Fibroblast of lung (primary cell): ENCODE measurements around the gene LRRK1. TPM values are rescaled to one million over a fixed set of nuclear protein-coding genes. Genes with fewer than 3 reads are reported as not detected.

Experiments used
- DNase-seq, 2 donors: peaks; one replicate each; pipeline versions ENCODE4 v3.0.0 to v3.0.0-alpha.2; 2010; ENCODE audit warnings: low read depth in 2 of 2
- H2AFZ ChIP-seq: 2 replicates; pipeline ENCODE4 v1.5.1; 2012; ENCODE audit warnings: low read length, control low read depth, inconsistent platforms
- H3K27ac ChIP-seq: 2 replicates; pipeline ENCODE4 v1.5.1; 2011; ENCODE audit warnings: low read length, control low read depth; ENCODE audit not compliant: insufficient read depth
- H3K27me3 ChIP-seq: 2 replicates; pipeline ENCODE4 v1.5.1; 2011; ENCODE audit warnings: mild to moderate bottlenecking, low read length; ENCODE audit not compliant: control insufficient read depth, insufficient read depth
- H3K36me3 ChIP-seq: 2 replicates; pipeline ENCODE4 v1.5.1; 2011; ENCODE audit warnings: low read length; ENCODE audit not compliant: control insufficient read depth, insufficient read depth
- H3K4me1 ChIP-seq: 2 replicates; pipeline ENCODE4 v1.5.1; 2011; ENCODE audit warnings: low read length; ENCODE audit not compliant: control insufficient read depth, insufficient read depth; ENCODE audit errors: extremely low read depth
- H3K4me2 ChIP-seq: 2 replicates; pipeline ENCODE4 v1.5.1; 2011; ENCODE audit warnings: low read length, control low read depth; ENCODE audit not compliant: insufficient read depth; ENCODE audit errors: extremely low read depth
- H3K4me3 ChIP-seq, 4 experiments: fragments of 200-600 bp in 1 of 4; sonication (generic) in 1 of 4; replicated peaks in 1 of 4; 2 replicates each; pipeline ENCODE4 v1.5.1; 2011 to 2016; ENCODE audit warnings: low read length in 4 of 4, low read depth in 3 of 4, mild to moderate bottlenecking in 3 of 4, control low read depth in 2 of 4, inconsistent platforms in 1 of 4, mixed read lengths in 1 of 4; ENCODE audit not compliant: insufficient read depth in 1 of 4; ENCODE audit errors: control extremely low read depth in 1 of 4
- H3K79me2 ChIP-seq: 2 replicates; pipeline ENCODE4 v1.5.1; 2012; ENCODE audit warnings: mild to moderate bottlenecking, low read length, inconsistent platforms; ENCODE audit not compliant: control insufficient read depth, insufficient read depth
- H3K9ac ChIP-seq: 2 replicates; pipeline ENCODE4 v1.5.1; 2011; ENCODE audit warnings: mild to moderate bottlenecking, low read length, control low read depth; ENCODE audit not compliant: insufficient read depth
- H3K9me3 ChIP-seq: 2 replicates; pipeline ENCODE4 v1.5.1; 2012; ENCODE audit warnings: low read depth, low read length; ENCODE audit not compliant: control insufficient read depth, insufficient read depth
- H4K20me1 ChIP-seq: 2 replicates; pipeline ENCODE4 v1.5.1; 2011; ENCODE audit warnings: low read length; ENCODE audit not compliant: control insufficient read depth, insufficient read depth; ENCODE audit errors: extremely low read depth
- CTCF ChIP-seq, 2 donors: IDR thresholded peaks in 1 of 2; conservative IDR thresholded peaks in 1 of 2; 1 replicate in 1 of 2; 2 replicates in 1 of 2; pipeline ENCODE4 v1.5.1; 2011 to 2012; ENCODE audit warnings: low read length in 2 of 2, control low read depth in 1 of 2, inconsistent platforms in 1 of 2, low read depth in 1 of 2, mild to moderate bottlenecking in 1 of 2
- EZH2 ChIP-seq: IDR thresholded peaks from 2 replicates; pipeline ENCODE4 v1.5.1; 2012; ENCODE audit warnings: low read length, control low read depth, mild to moderate bottlenecking; ENCODE audit errors: missing control alignments
- polyA plus RNA-seq, 2 donors: library from polyadenylated mRNA; depleted of rRNA in 1 of 2; stranded (reverse) in 1 of 2; unstranded in 1 of 2; fragments of >200 nt; gene quantifications; 2 replicates each; pipeline ENCODE4 v1.2.1, GENCODE V29; 2011 to 2012; ENCODE audit warnings: missing spikeins in 1 of 2
- total RNA-seq: library from RNA; depleted of rRNA; stranded (reverse); fragments of >200 nt; gene quantifications from 2 replicates; pipeline ENCODE4 v1.2.1, GENCODE V29; 2014

Gene LRRK1
- total and polyA plus RNA-seq, 2 donors (not counting 1 experiment from before 2014, with no cell fraction given) = 3.8 to 12.2 TPM

GRCh38 chr15:101043011-101043410 is 123.9 kb downstream of the LRRK1 start:
- no peak overlapping the region for H3K4me3 ChIP-seq
- TF ChIP-seq EZH2 = no peak
- TF ChIP-seq CTCF (conservative IDR thresholded peaks at IDR 0.05 in 1 of 2, IDR thresholded peaks at IDR 0.05 in 1 of 2; ENCODE audit: low read depth in 1 of 2, low read length in 2 of 2) = no peak
- no peaks in the 10 kb centered on the region for H3K9me3 ChIP-seq
- no peak overlapping the region for H2AFZ ChIP-seq
- no peaks in the 10 kb centered on the region for H3K79me2 ChIP-seq
- peaks cover 4% of the 10 kb centered on the region for H3K4me1 ChIP-seq
- H4K20me1 ChIP-seq = no peaks in the 10 kb centered on the region
- no peak for DNase-seq
- H3K36me3 ChIP-seq = no peaks in the 10 kb centered on the region
- H3K27ac ChIP-seq = no peak overlapping the region
- no peak overlapping the region for H3K4me2 ChIP-seq
- no peaks in the 10 kb centered on the region for H3K27me3 ChIP-seq
- no peak overlapping the region for H3K9ac ChIP-seq

GRCh38 chr15:101043911-101044624 is 124.9 kb downstream of the LRRK1 start:
- Histone ChIP-seq H4K20me1 (no peaks in the 10 kb centered on the region), H3K9ac (no peak overlapping the region), H3K36me3 (no peaks in the 10 kb centered on the region), H3K4me3 (no peak overlapping the region), H2AFZ (no peak overlapping the region), H3K27me3 (no peaks in the 10 kb centered on the region), H3K4me2 (no peak overlapping the region), H3K9me3 (no peaks in the 10 kb centered on the region), H3K27ac (no peak overlapping the region), H3K79me2 (no peaks in the 10 kb centered on the region), H3K4me1 (peaks cover 4% of the 10 kb centered on the region)
- TF ChIP-seq CTCF (conservative IDR thresholded peaks at IDR 0.05 in 1 of 2, IDR thresholded peaks at IDR 0.05 in 1 of 2; ENCODE audit: low read depth in 1 of 2, low read length in 2 of 2) = no peak
- no peak for TF ChIP-seq EZH2
- no peak for DNase-seq

- no peak overlapping the region for H3K4me2 ChIP-seq
- peaks cover 4% of the 10 kb centered on the region for H3K4me1 ChIP-seq
- H3K4me3 ChIP-seq = no peak overlapping the region
- no peaks in the 10 kb centered on the region for H4K20me1 ChIP-seq
- no peaks in the 10 kb centered on the region for H3K27me3 ChIP-seq
- H3K27ac ChIP-seq = peak overlapping the region; percentile 4
- no peak for DNase-seq
- no peaks in the 10 kb centered on the region for H3K36me3 ChIP-seq
- no peak overlapping the region for H2AFZ ChIP-seq
- no peaks in the 10 kb centered on the region for H3K9me3 ChIP-seq
- H3K9ac ChIP-seq = no peak overlapping the region
- TF ChIP-seq CTCF (conservative IDR thresholded peaks at IDR 0.05 in 1 of 2, IDR thresholded peaks at IDR 0.05 in 1 of 2; ENCODE audit: low read depth in 1 of 2, low read length in 2 of 2) = no peak
- no peak for TF ChIP-seq EZH2
- H3K79me2 ChIP-seq = no peaks in the 10 kb centered on the region
Observed at GRCh38 chr15:101044625-101045235, 125.6 kb downstream of the LRRK1 start.
